Measurements from ENCODE around the gene MLNR.

DNA sequence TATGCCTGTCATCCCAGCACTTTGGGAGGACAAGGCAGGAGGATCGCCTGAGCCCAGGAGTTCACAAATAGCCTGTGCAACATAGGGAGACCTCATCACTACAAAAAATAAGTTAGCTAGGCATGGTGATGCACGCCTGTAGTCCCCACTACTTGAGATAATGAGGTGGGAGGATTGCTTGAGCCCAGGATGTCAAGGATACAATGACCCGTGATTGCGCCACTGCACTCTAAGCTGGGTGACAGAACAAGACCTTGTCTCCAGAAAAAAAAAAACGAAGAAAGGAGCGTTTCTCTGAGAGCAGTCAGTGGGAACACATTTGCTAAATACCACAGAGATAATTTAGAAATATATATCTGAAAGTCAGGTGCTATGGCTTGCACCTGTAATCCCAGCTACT, 39.4 kb downstream of the MLNR start:
- no peak for TF ChIP-seq EZH2 (IDR thresholded peaks at IDR 0.05; ENCODE audit: borderline replicate concordance, low read length)
- TF ChIP-seq, protein P1, sequence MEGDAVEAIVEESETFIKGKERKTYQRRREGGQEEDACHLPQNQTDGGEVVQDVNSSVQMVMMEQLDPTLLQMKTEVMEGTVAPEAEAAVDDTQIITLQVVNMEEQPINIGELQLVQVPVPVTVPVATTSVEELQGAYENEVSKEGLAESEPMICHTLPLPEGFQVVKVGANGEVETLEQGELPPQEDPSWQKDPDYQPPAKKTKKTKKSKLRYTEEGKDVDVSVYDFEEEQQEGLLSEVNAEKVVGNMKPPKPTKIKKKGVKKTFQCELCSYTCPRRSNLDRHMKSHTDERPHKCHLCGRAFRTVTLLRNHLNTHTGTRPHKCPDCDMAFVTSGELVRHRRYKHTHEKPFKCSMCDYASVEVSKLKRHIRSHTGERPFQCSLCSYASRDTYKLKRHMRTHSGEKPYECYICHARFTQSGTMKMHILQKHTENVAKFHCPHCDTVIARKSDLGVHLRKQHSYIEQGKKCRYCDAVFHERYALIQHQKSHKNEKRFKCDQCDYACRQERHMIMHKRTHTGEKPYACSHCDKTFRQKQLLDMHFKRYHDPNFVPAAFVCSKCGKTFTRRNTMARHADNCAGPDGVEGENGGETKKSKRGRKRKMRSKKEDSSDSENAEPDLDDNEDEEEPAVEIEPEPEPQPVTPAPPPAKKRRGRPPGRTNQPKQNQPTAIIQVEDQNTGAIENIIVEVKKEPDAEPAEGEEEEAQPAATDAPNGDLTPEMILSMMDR (conservative IDR thresholded peaks at IDR 0.05 in 1 of 2, IDR thresholded peaks at IDR 0.05 in 1 of 2; ENCODE audit: extremely low read depth in 1 of 2, insufficient read depth in 1 of 2, low read depth in 1 of 2, low read length in 2 of 2) = no peak

Measured in mammary epithelial cell (primary cell).